HG03097 (cell line): ENCODE data around the gene P4HTM.

ENCODE experiments used
- ATAC-seq: cut with Tn5 transposase; IDR thresholded peaks from one replicate; pipeline ENCODE4 v1.9.1; 2021; ENCODE audit not compliant: unreplicated experiment, low FRiP score

P4HTM gene

GRCh38 chr3:48983096-48983495 lies 6.9 kb upstream of the P4HTM start:
- no peak for ATAC-seq

- ATAC-seq = no peak
These were observed 5.4 kb upstream of the P4HTM start for GRCh38 chr3:48984663-48985062.

- no peak for ATAC-seq
These were observed 4.1 kb upstream of the P4HTM start for GRCh38 chr3:48985831-48986376.

GRCh38 chr3:48989126-48989795 lies 780 bp upstream of the P4HTM start:
- ATAC-seq = no peak

- peak; percentile 10 for ATAC-seq
These were observed 812 bp downstream of the P4HTM start for GRCh38 chr3:48990636-48991469.

- no peak for ATAC-seq
These were observed 2.0 kb downstream of the P4HTM start for GRCh38 chr3:48991851-48992545.

- ATAC-seq = no peak
These were observed 3.8 kb downstream of the P4HTM start for GRCh38 chr3:48993834-48994233.

- ATAC-seq = no peak
These were observed 6.6 kb downstream of the P4HTM start for GRCh38 chr3:48996640-48997039.

- ATAC-seq = no peak
These were observed 7.1 kb downstream of the P4HTM start for GRCh38 chr3:48997102-48997635.

- ATAC-seq = no peak
These were observed 7.9 kb downstream of the P4HTM start for GRCh38 chr3:48997714-48998637.

- ATAC-seq = no peak
These were observed 9.2 kb downstream of the P4HTM start for GRCh38 chr3:48999085-48999858.

- no peak for ATAC-seq
These were observed 11.1 kb downstream of the P4HTM start for GRCh38 chr3:49001155-49001554.

- no peak for ATAC-seq
These were observed 14.6 kb downstream of the P4HTM start for GRCh38 chr3:49004352-49005302.

- no peak for ATAC-seq
These were observed 15.3 kb downstream of the P4HTM start for GRCh38 chr3:49005303-49005680.

- no peak for ATAC-seq
These were observed 16.0 kb downstream of the P4HTM start for GRCh38 chr3:49005998-49006397.

- peak; percentile 1 for ATAC-seq
These were observed 16.5 kb downstream of the P4HTM start for GRCh38 chr3:49006408-49007067.

GRCh38 chr3:49007068-49007770 lies 17.2 kb downstream of the P4HTM start, which contains the start of gene WDR6:
TSS of gene WDR6 (plus strand) at chr3:49007391. CDS start at chr3:49007432, 41 bp downstream.
- ATAC-seq = peak; percentile 81
